Spleen (tissue), 7 donors: ENCODE measurements around the gene RAB25.

Experiments
- POLR2A ChIP-seq, 3 donors: fragments of 450-650 bp; IDR thresholded peaks; one replicate each; pipeline ENCODE4 v1.5.1; 2017; ENCODE audit warnings: antibody characterized with exemption in 3 of 3, mild to moderate bottlenecking in 1 of 3
- POLR2AphosphoS5 ChIP-seq, 3 donors: sonication (generic); formaldehyde crosslinking; IDR thresholded peaks; one replicate each; pipeline ENCODE4 v1.5.1; 2017; ENCODE audit warnings: antibody characterized with exemption in 3 of 3
- TF ChIP-seq, protein P1 (sequence below), 11 experiments: fragments of 200-600 bp in 7 of 11; fragments of 450-650 bp in 4 of 11; sonication (generic) in 4 of 11; IDR thresholded peaks in 8 of 11; conservative IDR thresholded peaks in 3 of 11; 1 replicate in 7 of 11; 2 replicates in 4 of 11; pipeline versions ENCODE4 v1.4.0 to v1.8.0; 2016 to 2021; ENCODE audit warnings: antibody characterized with exemption in 11 of 11, inconsistent platforms in 4 of 11, mild to moderate bottlenecking in 1 of 11
- donor health status: DM: no; HTN: no; CAD: no; lungs with moderate emphysema.
- donor health status: DM: no; HTN: no; CAD: no.
- donor health status: DM: no; HTN: no; CAD: no.

- TF ChIP-seq, protein P1, sequence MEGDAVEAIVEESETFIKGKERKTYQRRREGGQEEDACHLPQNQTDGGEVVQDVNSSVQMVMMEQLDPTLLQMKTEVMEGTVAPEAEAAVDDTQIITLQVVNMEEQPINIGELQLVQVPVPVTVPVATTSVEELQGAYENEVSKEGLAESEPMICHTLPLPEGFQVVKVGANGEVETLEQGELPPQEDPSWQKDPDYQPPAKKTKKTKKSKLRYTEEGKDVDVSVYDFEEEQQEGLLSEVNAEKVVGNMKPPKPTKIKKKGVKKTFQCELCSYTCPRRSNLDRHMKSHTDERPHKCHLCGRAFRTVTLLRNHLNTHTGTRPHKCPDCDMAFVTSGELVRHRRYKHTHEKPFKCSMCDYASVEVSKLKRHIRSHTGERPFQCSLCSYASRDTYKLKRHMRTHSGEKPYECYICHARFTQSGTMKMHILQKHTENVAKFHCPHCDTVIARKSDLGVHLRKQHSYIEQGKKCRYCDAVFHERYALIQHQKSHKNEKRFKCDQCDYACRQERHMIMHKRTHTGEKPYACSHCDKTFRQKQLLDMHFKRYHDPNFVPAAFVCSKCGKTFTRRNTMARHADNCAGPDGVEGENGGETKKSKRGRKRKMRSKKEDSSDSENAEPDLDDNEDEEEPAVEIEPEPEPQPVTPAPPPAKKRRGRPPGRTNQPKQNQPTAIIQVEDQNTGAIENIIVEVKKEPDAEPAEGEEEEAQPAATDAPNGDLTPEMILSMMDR (IDR thresholded peaks at IDR 0.05 in 8 of 11, conservative IDR thresholded peaks at IDR 0.05 in 3 of 11): no peak
- TF ChIP-seq POLR2A (IDR thresholded peaks at IDR 0.05) (no peak), POLR2AphosphoS5 (IDR thresholded peaks at IDR 0.05) (no peak)
Measured at GRCh38 chr1:156117414-156118176, 56.6 kb downstream of the RAB25 start.
